B cell (primary cell): ENCODE measurements around the gene RUFY3. TPM values are rescaled to one million over a fixed set of nuclear protein-coding genes. Genes with fewer than 3 reads are reported as not detected.

Experiments
- ATAC-seq: fragments of 200-7000 bp; cut with Tn5 transposase; one replicate; pipeline ENCODE4 v1.10.0; 2021; ENCODE audit warnings: low read depth, mild to moderate bottlenecking, moderate number of reproducible peaks, moderate library complexity
- CTCF ChIA-PET: fragments of 350-600 bp; sonication (Branson Sonifier 250); formaldehyde crosslinking; loops from one replicate; lab custom pipeline; 2021; ENCODE audit warnings: antibody characterized with exemption, inconsistent platforms; lab: Charles Lee
- POLR2A ChIA-PET: fragments of 350-600 bp; sonication (Branson Sonifier 250); formaldehyde crosslinking; loops from one replicate; lab custom pipeline; 2021; ENCODE audit warnings: antibody characterized with exemption; lab: Charles Lee
- DNase-seq: peaks from one replicate; pipeline ENCODE4 v3.0.0; 2013
- H2AFZ ChIP-seq: 2 replicates; pipeline ENCODE4 v1.6.1; 2012; ENCODE audit warnings: mild to moderate bottlenecking, low read depth, low read length; ENCODE audit not compliant: insufficient read depth, poor library complexity, severe bottlenecking
- H3K27ac ChIP-seq, 2 donors: 1 replicate in 1 of 2; 2 replicates in 1 of 2; pipeline ENCODE4 v1.5.1; 2012 to 2013; ENCODE audit warnings: low read length in 2 of 2, mild to moderate bottlenecking in 2 of 2, moderate library complexity in 1 of 2
- H3K27me3 ChIP-seq, 4 experiments: fragments of 200-600 bp in 1 of 4; sonication (generic) in 1 of 4; replicated peaks in 1 of 4; 1 replicate in 2 of 4; 2 replicates in 2 of 4; pipeline versions ENCODE4 v1.6.1 to v1.7.0; 2013 to 2016; ENCODE audit warnings: low read length in 3 of 4, mild to moderate bottlenecking in 2 of 4, mixed read lengths in 1 of 4, moderate library complexity in 1 of 4; ENCODE audit not compliant: insufficient read depth in 4 of 4, control insufficient read depth in 3 of 4; ENCODE audit errors: control extremely low read depth in 1 of 4
- H3K36me3 ChIP-seq, 2 experiments: replicated peaks in 1 of 2; 1 replicate in 1 of 2; 2 replicates in 1 of 2; pipeline versions ENCODE4 v1.6.1 to v1.7.1; 2013; ENCODE audit warnings: low read length in 1 of 2; ENCODE audit not compliant: insufficient read depth in 2 of 2, control insufficient read depth in 1 of 2; ENCODE audit errors: control extremely low read depth in 1 of 2, extremely low read depth in 1 of 2
- H3K4me1 ChIP-seq, 2 donors: fragments of 200-600 bp in 1 of 2; sonication (generic) in 1 of 2; 1 replicate in 1 of 2; 2 replicates in 1 of 2; pipeline versions ENCODE4 v1.5.1 to v1.6.1; 2013 to 2017; ENCODE audit warnings: low read length in 2 of 2; ENCODE audit not compliant: control insufficient read depth in 2 of 2, insufficient read depth in 2 of 2
- H3K4me2 ChIP-seq: replicated peaks from 2 replicates; pipeline ENCODE3; 2012; ENCODE audit warnings: mild to moderate bottlenecking, low read depth, low read length; ENCODE audit not compliant: poor library complexity, severe bottlenecking
- H3K4me3 ChIP-seq, 5 experiments: fragments of 200-600 bp in 1 of 5; sonication (generic) in 1 of 5; 1 replicate in 3 of 5; 2 replicates in 2 of 5; pipeline versions ENCODE4 v1.5.1 to v1.7.0; 2011 to 2016; ENCODE audit warnings: low read length in 4 of 5, mild to moderate bottlenecking in 4 of 5, low read depth in 2 of 5, control low read depth in 1 of 5, moderate library complexity in 1 of 5; ENCODE audit not compliant: insufficient read depth in 1 of 5; ENCODE audit errors: control extremely low read depth in 1 of 5, extremely low read depth in 1 of 5
- H3K79me2 ChIP-seq: fragments of 200-600 bp; sonication (generic); one replicate; pipeline ENCODE4 v1.6.0; 2016; ENCODE audit warnings: low read length; ENCODE audit not compliant: control insufficient read depth, insufficient read depth
- H3K9ac ChIP-seq: fragments of 200-600 bp; sonication (generic); 2 replicates; pipeline ENCODE4 v1.6.1; 2017; ENCODE audit warnings: mild to moderate bottlenecking, low read length, moderate library complexity
- H3K9me3 ChIP-seq, 3 donors: one replicate each; pipeline versions ENCODE4 v1.6.1 to v1.7.1; 2013; ENCODE audit warnings: low read length in 2 of 3; ENCODE audit not compliant: control insufficient read depth in 2 of 3, insufficient read depth in 1 of 3; ENCODE audit errors: control extremely low read depth in 1 of 3
- H4K20me1 ChIP-seq: 2 replicates; pipeline ENCODE4 v1.6.0; 2012; ENCODE audit warnings: mild to moderate bottlenecking, low read length; ENCODE audit not compliant: insufficient read depth, control insufficient read depth, poor library complexity, severe bottlenecking
- H3K27ac Mint-ChIP-seq: one replicate; pipeline ENCODE4 v1.8.0; 2021; ENCODE audit warnings: mixed read lengths
- H3K27me3 Mint-ChIP-seq: one replicate; pipeline ENCODE4 v1.8.0; 2021; ENCODE audit warnings: mixed read lengths
- H3K4me1 Mint-ChIP-seq: one replicate; pipeline ENCODE4 v1.8.0; 2021; ENCODE audit warnings: mixed read lengths
- H3K4me3 Mint-ChIP-seq: one replicate; pipeline ENCODE4 v1.8.0; 2021; ENCODE audit warnings: mixed read lengths
- H3K9me3 Mint-ChIP-seq: one replicate; pipeline ENCODE4 v1.8.0; 2022; ENCODE audit warnings: mixed read lengths; ENCODE audit not compliant: insufficient read depth
- EZH2 ChIP-seq: IDR thresholded peaks from 2 replicates; pipeline ENCODE4 v1.6.1; 2012; ENCODE audit warnings: borderline replicate concordance, low read depth, mild to moderate bottlenecking, moderate library complexity, low read length; ENCODE audit not compliant: insufficient read depth, poor library complexity, severe bottlenecking
- WGBS: methylation state at CpG from one replicate; pipeline ENCODE4 v1.1.5; 2013; ENCODE audit warnings: missing lambda C conversion rate; ENCODE audit not compliant: insufficient coverage; 5-methylcytosine and 5-hydroxymethylcytosine counted together
- intact Hi-C: fragments of 100-400 bp; cut with micrococcal nuclease; formaldehyde crosslinking; loops from one replicate; pipeline ENCODE4 v1.10.0; 2022
- polyA plus RNA-seq: library from polyadenylated mRNA; depleted of rRNA; stranded (reverse); fragments of >200 nt; gene quantifications from 2 replicates; pipeline ENCODE4 v1.2.3, GENCODE V29; 2012
- total RNA-seq, 2 donors: library from RNA; stranded (reverse); fragments of 120-200 nt in 1 of 2; gene quantifications; 1 replicate in 1 of 2; 2 replicates in 1 of 2; pipeline versions ENCODE4 v1.2.3 to v1.2.4, GENCODE V29; 2013 to 2022
- TF ChIP-seq, protein P1 (sequence below): fragments of 200-600 bp; IDR thresholded peaks from one replicate; pipeline ENCODE4 v1.8.0; 2022; ENCODE audit warnings: antibody characterized with exemption, mild to moderate bottlenecking

Gene RUFY3
- total and polyA plus RNA-seq, 2 donors (not counting 1 experiment from before 2014, with no cell fraction given): 26.1 to 74.1 TPM

DNA sequence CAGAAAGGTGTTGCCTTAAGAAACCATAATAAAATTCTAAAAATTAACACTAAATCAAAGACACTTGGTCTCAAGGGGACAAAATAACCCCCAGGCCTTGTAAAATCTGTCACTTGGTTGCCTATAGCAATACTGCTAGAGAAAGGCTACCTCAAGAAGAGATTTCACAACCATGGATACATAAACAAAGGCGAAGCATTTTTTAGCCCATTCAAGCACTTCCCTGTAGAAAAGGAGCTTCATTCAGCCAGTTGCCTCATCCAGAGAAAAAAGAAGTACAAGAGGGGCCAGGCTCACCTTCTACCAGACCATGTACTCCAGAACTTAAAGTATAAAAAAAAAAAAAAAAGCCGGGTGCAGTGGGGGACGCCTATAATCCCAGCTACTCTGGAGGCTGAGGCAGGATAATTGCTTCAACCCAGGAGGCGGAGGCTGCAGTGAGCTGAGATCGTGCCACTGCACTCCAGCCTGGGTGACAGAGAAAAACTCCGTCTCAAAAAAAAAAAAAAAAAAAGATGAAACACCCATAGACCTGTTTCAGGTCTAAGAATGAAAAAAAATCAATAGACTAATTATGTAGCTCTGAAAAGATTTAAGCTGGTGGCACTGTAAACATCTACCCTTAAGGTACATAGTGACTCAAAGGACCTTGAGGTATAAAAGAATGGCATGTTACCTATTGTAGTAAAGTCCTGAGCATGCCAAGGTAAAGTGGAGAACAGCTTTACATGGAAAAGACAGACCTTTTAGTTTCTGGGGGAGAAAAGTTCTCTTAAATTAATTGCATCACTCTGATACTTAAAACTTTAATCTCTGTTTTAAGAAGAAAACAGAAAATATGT is 18.0 kb downstream of the RUFY3 start:
- POLR2A ChIA-PET: interaction anchor here (0.6 to 0.7 kb wide), 2 partner anchors 10 to 254 kb away, joined by 3 to 4 read pairs; partner anchors contain the start of gene DCK
- no CpG with 5 or more reads among the region's 6 CpGs for WGBS
- CTCF ChIA-PET: interaction anchor here (0.6 to 0.9 kb wide), 5 partner anchors 10 to 256 kb away, joined by 3 to 5 read pairs (median 3); no protein-coding TSS in a partner anchor
- H3K27me3 ChIP-seq: no peaks in the 10 kb centered on the region
- Mint-ChIP-seq H3K4me1 (peaks cover 22% of the 10 kb centered on the region), H3K27me3 (no peaks in the 10 kb centered on the region), H3K9me3 (no peaks in the 10 kb centered on the region), H3K4me3 (no peak overlapping the region), H3K27ac (no peak overlapping the region)
- H3K79me2 ChIP-seq: peaks cover 88% of the 10 kb centered on the region
- no peak overlapping the region for H3K27ac ChIP-seq
- DNase-seq (no peak), ATAC-seq (no peak)
- TF ChIP-seq, protein P1, sequence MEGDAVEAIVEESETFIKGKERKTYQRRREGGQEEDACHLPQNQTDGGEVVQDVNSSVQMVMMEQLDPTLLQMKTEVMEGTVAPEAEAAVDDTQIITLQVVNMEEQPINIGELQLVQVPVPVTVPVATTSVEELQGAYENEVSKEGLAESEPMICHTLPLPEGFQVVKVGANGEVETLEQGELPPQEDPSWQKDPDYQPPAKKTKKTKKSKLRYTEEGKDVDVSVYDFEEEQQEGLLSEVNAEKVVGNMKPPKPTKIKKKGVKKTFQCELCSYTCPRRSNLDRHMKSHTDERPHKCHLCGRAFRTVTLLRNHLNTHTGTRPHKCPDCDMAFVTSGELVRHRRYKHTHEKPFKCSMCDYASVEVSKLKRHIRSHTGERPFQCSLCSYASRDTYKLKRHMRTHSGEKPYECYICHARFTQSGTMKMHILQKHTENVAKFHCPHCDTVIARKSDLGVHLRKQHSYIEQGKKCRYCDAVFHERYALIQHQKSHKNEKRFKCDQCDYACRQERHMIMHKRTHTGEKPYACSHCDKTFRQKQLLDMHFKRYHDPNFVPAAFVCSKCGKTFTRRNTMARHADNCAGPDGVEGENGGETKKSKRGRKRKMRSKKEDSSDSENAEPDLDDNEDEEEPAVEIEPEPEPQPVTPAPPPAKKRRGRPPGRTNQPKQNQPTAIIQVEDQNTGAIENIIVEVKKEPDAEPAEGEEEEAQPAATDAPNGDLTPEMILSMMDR: no peak
- H3K4me3 ChIP-seq: no peak overlapping the region
- H3K4me2 ChIP-seq: no peak overlapping the region
- H4K20me1 ChIP-seq: no peaks in the 10 kb centered on the region
- no peaks in the 10 kb centered on the region for H3K36me3 ChIP-seq
- no peaks in the 10 kb centered on the region for H3K9me3 ChIP-seq
- peaks cover 31 to 32% of the 10 kb centered on the region in 2 donors for H3K4me1 ChIP-seq
- no peak overlapping the region for H3K9ac ChIP-seq
- intact Hi-C loops: loop anchor here (10.0 kb wide), 3 partner anchors 95 to 255 kb away; partner anchors contain the start of genes DCK, GRSF1 and MOB1B
- H2AFZ ChIP-seq: no peak overlapping the region

DNA sequence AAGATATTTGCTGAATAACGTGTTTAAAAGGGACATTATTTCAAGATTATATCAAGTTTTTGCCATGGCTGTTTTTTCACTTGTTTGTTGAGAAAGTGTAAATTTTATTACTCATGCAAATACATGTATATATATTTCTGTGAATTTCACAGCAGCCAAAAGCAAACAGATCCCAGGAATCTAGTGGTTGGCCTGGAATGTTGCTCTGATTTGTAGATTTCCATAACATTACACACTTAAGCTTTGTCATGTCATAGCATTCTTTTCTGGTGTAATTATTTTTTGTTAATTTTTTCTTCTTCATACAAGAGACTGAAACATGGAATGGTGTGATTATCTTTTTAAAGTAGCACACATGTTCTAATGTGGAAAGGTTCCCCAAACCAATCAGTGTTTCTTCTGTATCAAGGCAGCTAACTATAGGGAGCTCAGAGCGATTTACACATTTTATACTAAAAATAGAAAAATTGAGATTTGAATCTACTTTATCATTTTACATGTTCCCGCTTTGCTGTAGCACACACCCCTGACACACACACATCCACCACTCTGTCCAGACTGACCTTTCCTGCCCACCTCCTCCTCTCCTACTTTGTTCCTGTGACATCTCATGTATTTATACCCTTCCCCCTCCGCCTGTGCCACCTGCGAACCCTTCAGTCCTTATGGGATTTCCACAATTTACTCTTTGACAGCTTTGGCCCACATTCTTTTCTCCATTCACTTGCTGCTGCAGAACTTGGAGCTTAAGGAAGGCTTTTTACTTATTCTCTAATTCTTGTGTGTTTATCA is 20.3 kb downstream of the RUFY3 start:
- DNase-seq (no peak), ATAC-seq (no peak)
- no peaks in the 10 kb centered on the region for H3K9me3 ChIP-seq
- Mint-ChIP-seq H3K4me3 (no peak overlapping the region), H3K9me3 (no peaks in the 10 kb centered on the region), H3K27ac (no peak overlapping the region), H3K4me1 (peaks cover 7% of the 10 kb centered on the region), H3K27me3 (no peaks in the 10 kb centered on the region)
- H2AFZ ChIP-seq: no peak overlapping the region
- no peak overlapping the region for H3K4me2 ChIP-seq
- peaks cover 9% of the 10 kb centered on the region in 2 donors for H3K4me1 ChIP-seq
- CTCF ChIA-PET: interaction anchor here (0.5 to 1.2 kb wide), 3 partner anchors 8 to 20 kb away, joined by 3 to 7 read pairs (median 5); partner anchors contain the start of gene RUFY3
- H3K27me3 ChIP-seq: no peaks in the 10 kb centered on the region
- POLR2A ChIA-PET: no interaction called here
- WGBS: 90% methylated on average over 3 of the region's 5 CpGs
- H3K4me3 ChIP-seq: no peak overlapping the region
- no peaks in the 10 kb centered on the region for H4K20me1 ChIP-seq
- no peak overlapping the region for H3K27ac ChIP-seq
- no peak overlapping the region for H3K9ac ChIP-seq
- H3K36me3 ChIP-seq: no peaks in the 10 kb centered on the region
- intact Hi-C loops: no loop called here
- peaks cover 96% of the 10 kb centered on the region for H3K79me2 ChIP-seq
- TF ChIP-seq EZH2: no peak
- TF ChIP-seq, protein P1: no peak
